K562 (cell line): Measurements from ENCODE around the gene BACH1. TPM values are rescaled to one million over a fixed set of nuclear protein-coding genes. Genes with fewer than 3 reads are reported as not detected.

ENCODE experiments used
- ARID2 ChIP-seq: fragments of 450-650 bp; IDR thresholded peaks from 2 replicates; pipeline ENCODE4 v1.6.1; 2017; ENCODE audit warnings: antibody characterized with exemption, mild to moderate bottlenecking
- CC2D1A ChIP-seq: fragments of 450-650 bp; IDR thresholded peaks from 2 replicates; pipeline ENCODE4 v1.6.1; 2017; ENCODE audit warnings: mild to moderate bottlenecking
- CHD1 ChIP-seq: fragments of 200-600 bp; sonication (generic); IDR thresholded peaks from one replicate; pipeline ENCODE4 v1.6.1; 2012; ENCODE audit warnings: mild to moderate bottlenecking, moderate library complexity, low read length, inconsistent platforms
- FOXK1 ChIP-seq: sonication (generic); formaldehyde crosslinking; IDR thresholded peaks from 2 replicates; pipeline ENCODE4 v1.8.0; 2022; ENCODE audit warnings: missing genetic modification reagents, mild to moderate bottlenecking, borderline replicate concordance
- FOXK2 ChIP-seq, 2 experiments: fragments of 450-650 bp; IDR thresholded peaks in 1 of 2; conservative IDR thresholded peaks in 1 of 2; 2 replicates each; pipeline ENCODE4 v1.6.1; 2016; ENCODE audit warnings: low read depth in 2 of 2, mild to moderate bottlenecking in 1 of 2
- GABPB1 ChIP-seq: sonication (generic); formaldehyde crosslinking; IDR thresholded peaks from 2 replicates; pipeline ENCODE4 v1.8.0; 2022; ENCODE audit warnings: mild to moderate bottlenecking, missing genetic modification reagents
- HDAC3 ChIP-seq: fragments of 450-650 bp; IDR thresholded peaks from 2 replicates; pipeline ENCODE4 v1.6.1; 2018; ENCODE audit warnings: borderline replicate concordance, mild to moderate bottlenecking, moderate library complexity; ENCODE audit not compliant: partially characterized antibody
- KDM1A ChIP-seq, 2 experiments: fragments of 450-650 bp; IDR thresholded peaks; 2 replicates each; pipeline ENCODE4 v1.6.1; 2016; ENCODE audit warnings: mild to moderate bottlenecking in 2 of 2
- MEIS2 ChIP-seq: fragments of 450-650 bp; IDR thresholded peaks from 2 replicates; pipeline ENCODE4 v1.6.1; 2014; ENCODE audit warnings: mild to moderate bottlenecking; ENCODE audit not compliant: partially characterized antibody
- SMC3 ChIP-seq: conservative IDR thresholded peaks from 2 replicates; pipeline ENCODE4 v1.6.1; 2011; ENCODE audit warnings: low read depth, low read length, improper control_type of control experiment; ENCODE audit not compliant: insufficient read depth
- SOX6 ChIP-seq: fragments of 450-650 bp; IDR thresholded peaks from 2 replicates; pipeline ENCODE4 v1.6.1; 2014; ENCODE audit warnings: mild to moderate bottlenecking
- STAG1 ChIP-seq: sonication (generic); formaldehyde crosslinking; IDR thresholded peaks from 2 replicates; pipeline ENCODE4 v1.5.0; 2020; ENCODE audit warnings: missing genetic modification reagents, borderline replicate concordance
- TAF1 ChIP-seq: IDR thresholded peaks from 2 replicates; pipeline ENCODE4 v1.6.1; 2011; ENCODE audit warnings: mild to moderate bottlenecking, low read length, moderate library complexity; ENCODE audit not compliant: insufficient read depth, control insufficient read depth, severe bottlenecking; ENCODE audit errors: extremely low read depth
- TEAD2 ChIP-seq: fragments of 450-650 bp; IDR thresholded peaks from 2 replicates; pipeline ENCODE4 v1.6.1; 2016; ENCODE audit warnings: missing genetic modification characterization, control low read depth, missing compliant biosample characterization
- U2AF2 ChIP-seq: fragments of 200-400 bp; formaldehyde crosslinking; optimal IDR thresholded peaks from 2 replicates; pipeline ENCODE3; 2017; ENCODE audit warnings: low read depth, mild to moderate bottlenecking, low read length
- YBX1 ChIP-seq: fragments of 450-650 bp; IDR thresholded peaks from 2 replicates; pipeline ENCODE4 v1.7.1; 2016; ENCODE audit warnings: mild to moderate bottlenecking
- ZNF644 ChIP-seq: fragments of 200-800 bp; sonication (Bioruptor generic); IDR thresholded peaks from 2 replicates; pipeline ENCODE4 v1.6.1; 2016; ENCODE audit warnings: low read depth, missing genetic modification characterization, missing compliant biosample characterization
- ZNF766 ChIP-seq: fragments of 200-800 bp; sonication (Bioruptor generic); conservative IDR thresholded peaks from 2 replicates; pipeline ENCODE4 v1.6.1; 2016; ENCODE audit warnings: missing genetic modification characterization, missing compliant biosample characterization
- polyA plus RNA-seq, 8 experiments: library from polyadenylated mRNA; depleted of rRNA in 4 of 8; stranded (reverse) in 5 of 8; unstranded in 3 of 8; fragments of >200 nt; fragmentation: Nextera tagmentation in 2 of 8; fragmentation: Illumina TruSeq in 1 of 8; extraction: Ambion mirVana in 2 of 8; extraction: Trizol in 1 of 8; gene quantifications; 2 replicates each; pipeline versions ENCODE4 v1.2.1 to v1.2.3, GENCODE V29; 2011 to 2014; ENCODE audit warnings: inconsistent platforms in 1 of 8, missing spikeins in 1 of 8
- total RNA-seq, 7 experiments: library from RNA; depleted of rRNA in 6 of 7; stranded (reverse); fragments of >200 nt in 6 of 7; fragmentation: Illumina TruSeq in 2 of 7; extraction: Trizol in 2 of 7; gene quantifications; 2 replicates each; pipeline versions ENCODE4 v1.2.1 to v1.2.3, GENCODE V29; 2011 to 2021; ENCODE audit warnings: low replicate concordance in 1 of 7
- TF ChIP-seq, protein P1 (sequence below): sonication (generic); formaldehyde crosslinking; IDR thresholded peaks from 2 replicates; pipeline ENCODE4 v1.8.0; 2022; ENCODE audit warnings: mild to moderate bottlenecking, missing genetic modification reagents
- TF ChIP-seq, protein P2 (sequence below): sonication (generic); formaldehyde crosslinking; IDR thresholded peaks from 2 replicates; pipeline ENCODE4 v1.8.1; 2023; ENCODE audit warnings: mild to moderate bottlenecking, missing genetic modification reagents
- TF ChIP-seq, protein P3 (sequence below): IDR thresholded peaks from 2 replicates; pipeline ENCODE4 v1.6.1; 2011; ENCODE audit warnings: borderline replicate concordance, low read depth, mild to moderate bottlenecking, moderate library complexity, low read length; ENCODE audit not compliant: insufficient read depth, poor library complexity, severe bottlenecking
- TF ChIP-seq, protein P4 (sequence below): fragments of 450-650 bp; IDR thresholded peaks from 2 replicates; pipeline ENCODE4 v1.6.1; 2016

The BACH1 gene
- total and polyA plus RNA-seq, 9 of the 15 experiments (the other 6 are each of a cell fraction or from before 2014, with no cell fraction given) = 10.6 to 58.5 (median 28.6) TPM

DNA sequence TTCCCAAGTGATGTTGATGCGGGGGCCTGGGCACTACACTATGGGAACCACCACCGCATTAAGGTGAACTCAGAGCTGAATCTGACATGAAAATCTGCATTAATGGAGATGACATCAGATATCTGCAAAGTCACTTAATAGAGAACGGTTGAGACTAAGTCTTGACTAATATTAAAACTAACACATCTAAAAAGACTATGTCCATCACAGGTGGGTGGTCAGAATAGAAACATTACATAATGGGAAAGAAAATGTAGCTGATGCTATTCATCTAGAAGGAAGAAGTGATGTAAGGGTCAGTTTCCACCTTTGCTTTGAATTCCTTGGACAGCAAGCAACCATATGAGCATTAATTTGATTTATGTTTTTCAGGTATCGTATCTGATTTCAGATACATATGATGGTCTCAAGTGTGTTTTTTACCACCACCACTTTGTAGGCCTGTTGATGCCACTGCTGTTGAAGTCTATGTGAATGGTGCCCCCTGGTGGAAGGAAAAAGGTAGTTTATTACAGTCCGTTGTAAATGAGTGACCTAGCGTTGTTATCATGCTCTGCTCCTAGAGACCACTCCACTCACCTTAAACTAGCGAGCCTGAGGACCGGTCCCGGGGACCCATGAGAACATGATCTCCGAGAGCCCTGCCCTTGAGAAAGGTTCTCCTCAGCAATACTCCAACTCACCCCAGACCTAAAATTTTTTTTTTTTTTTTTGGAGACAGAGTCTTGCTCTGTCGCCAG lies 73.5 kb downstream of the BACH1 start (continued):
- TF ChIP-seq TAF1 = no peak
- TF ChIP-seq, protein P1, sequence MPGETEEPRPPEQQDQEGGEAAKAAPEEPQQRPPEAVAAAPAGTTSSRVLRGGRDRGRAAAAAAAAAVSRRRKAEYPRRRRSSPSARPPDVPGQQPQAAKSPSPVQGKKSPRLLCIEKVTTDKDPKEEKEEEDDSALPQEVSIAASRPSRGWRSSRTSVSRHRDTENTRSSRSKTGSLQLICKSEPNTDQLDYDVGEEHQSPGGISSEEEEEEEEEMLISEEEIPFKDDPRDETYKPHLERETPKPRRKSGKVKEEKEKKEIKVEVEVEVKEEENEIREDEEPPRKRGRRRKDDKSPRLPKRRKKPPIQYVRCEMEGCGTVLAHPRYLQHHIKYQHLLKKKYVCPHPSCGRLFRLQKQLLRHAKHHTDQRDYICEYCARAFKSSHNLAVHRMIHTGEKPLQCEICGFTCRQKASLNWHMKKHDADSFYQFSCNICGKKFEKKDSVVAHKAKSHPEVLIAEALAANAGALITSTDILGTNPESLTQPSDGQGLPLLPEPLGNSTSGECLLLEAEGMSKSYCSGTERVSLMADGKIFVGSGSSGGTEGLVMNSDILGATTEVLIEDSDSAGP (CRISPR knock-in tag) = no peak
- TF ChIP-seq FOXK1 (CRISPR knock-in tag) = no peak
- TF ChIP-seq SOX6 = 0 out of 2 replicates have a peak, but pooled peaks have one; percentile 15
- TF ChIP-seq, protein P2, sequence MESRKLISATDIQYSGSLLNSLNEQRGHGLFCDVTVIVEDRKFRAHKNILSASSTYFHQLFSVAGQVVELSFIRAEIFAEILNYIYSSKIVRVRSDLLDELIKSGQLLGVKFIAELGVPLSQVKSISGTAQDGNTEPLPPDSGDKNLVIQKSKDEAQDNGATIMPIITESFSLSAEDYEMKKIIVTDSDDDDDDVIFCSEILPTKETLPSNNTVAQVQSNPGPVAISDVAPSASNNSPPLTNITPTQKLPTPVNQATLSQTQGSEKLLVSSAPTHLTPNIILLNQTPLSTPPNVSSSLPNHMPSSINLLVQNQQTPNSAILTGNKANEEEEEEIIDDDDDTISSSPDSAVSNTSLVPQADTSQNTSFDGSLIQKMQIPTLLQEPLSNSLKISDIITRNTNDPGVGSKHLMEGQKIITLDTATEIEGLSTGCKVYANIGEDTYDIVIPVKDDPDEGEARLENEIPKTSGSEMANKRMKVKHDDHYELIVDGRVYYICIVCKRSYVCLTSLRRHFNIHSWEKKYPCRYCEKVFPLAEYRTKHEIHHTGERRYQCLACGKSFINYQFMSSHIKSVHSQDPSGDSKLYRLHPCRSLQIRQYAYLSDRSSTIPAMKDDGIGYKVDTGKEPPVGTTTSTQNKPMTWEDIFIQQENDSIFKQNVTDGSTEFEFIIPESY = no peak
- peak; percentile 60 for TF ChIP-seq CC2D1A
- no peak for TF ChIP-seq ZNF766 (CRISPR knock-in tag)
- TF ChIP-seq, protein P3, sequence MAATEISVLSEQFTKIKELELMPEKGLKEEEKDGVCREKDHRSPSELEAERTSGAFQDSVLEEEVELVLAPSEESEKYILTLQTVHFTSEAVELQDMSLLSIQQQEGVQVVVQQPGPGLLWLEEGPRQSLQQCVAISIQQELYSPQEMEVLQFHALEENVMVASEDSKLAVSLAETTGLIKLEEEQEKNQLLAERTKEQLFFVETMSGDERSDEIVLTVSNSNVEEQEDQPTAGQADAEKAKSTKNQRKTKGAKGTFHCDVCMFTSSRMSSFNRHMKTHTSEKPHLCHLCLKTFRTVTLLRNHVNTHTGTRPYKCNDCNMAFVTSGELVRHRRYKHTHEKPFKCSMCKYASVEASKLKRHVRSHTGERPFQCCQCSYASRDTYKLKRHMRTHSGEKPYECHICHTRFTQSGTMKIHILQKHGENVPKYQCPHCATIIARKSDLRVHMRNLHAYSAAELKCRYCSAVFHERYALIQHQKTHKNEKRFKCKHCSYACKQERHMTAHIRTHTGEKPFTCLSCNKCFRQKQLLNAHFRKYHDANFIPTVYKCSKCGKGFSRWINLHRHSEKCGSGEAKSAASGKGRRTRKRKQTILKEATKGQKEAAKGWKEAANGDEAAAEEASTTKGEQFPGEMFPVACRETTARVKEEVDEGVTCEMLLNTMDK = peak; percentile 44
- no peak for TF ChIP-seq KDM1A (IDR thresholded peaks at IDR 0.05)
- TF ChIP-seq SMC3 = peak; percentile 96
- TF ChIP-seq CHD1 = no peak
- no peak for TF ChIP-seq U2AF2
- TF ChIP-seq STAG1 (CRISPR knock-in tag) = peak; percentile 53; the same call in 1 of the 2 replicates
- no peak for TF ChIP-seq ZNF644 (tag)
- TF ChIP-seq MEIS2 = peak; percentile 10
- TF ChIP-seq FOXK2 (conservative IDR thresholded peaks at IDR 0.05 in 1 of 2, IDR thresholded peaks at IDR 0.05 in 1 of 2; ENCODE audit: low read depth in 2 of 2) = 0 out of 4 replicates have a peak, but pooled peaks have one; percentile 41 to 48
- TF ChIP-seq YBX1 = no peak
- TF ChIP-seq, protein P4, sequence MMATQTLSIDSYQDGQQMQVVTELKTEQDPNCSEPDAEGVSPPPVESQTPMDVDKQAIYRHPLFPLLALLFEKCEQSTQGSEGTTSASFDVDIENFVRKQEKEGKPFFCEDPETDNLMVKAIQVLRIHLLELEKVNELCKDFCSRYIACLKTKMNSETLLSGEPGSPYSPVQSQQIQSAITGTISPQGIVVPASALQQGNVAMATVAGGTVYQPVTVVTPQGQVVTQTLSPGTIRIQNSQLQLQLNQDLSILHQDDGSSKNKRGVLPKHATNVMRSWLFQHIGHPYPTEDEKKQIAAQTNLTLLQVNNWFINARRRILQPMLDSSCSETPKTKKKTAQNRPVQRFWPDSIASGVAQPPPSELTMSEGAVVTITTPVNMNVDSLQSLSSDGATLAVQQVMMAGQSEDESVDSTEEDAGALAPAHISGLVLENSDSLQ = no peak
- peak; percentile 91 for TF ChIP-seq ARID2
- TF ChIP-seq TEAD2 (tag) = no peak
- no peak for TF ChIP-seq GABPB1 (CRISPR knock-in tag)
- TF ChIP-seq HDAC3 = no peak
